Measurements from ENCODE around the gene IL9R.

- no peak for TF ChIP-seq CTCF (IDR thresholded peaks at IDR 0.05)
- TF ChIP-seq EZH2 (IDR thresholded peaks at IDR 0.05; ENCODE audit: borderline replicate concordance, insufficient read depth, low read depth, low read length, poor library complexity, severe bottlenecking), result no peak
These were observed 41.4 kb upstream of the IL9R start for GRCh38 chrX:155956099-155956498.

Measured in B cell (primary cell).